Activated B cell treated with CpG ODN at 0.5 μM for 24 hours (primary cell): ENCODE measurements around the gene CPEB4. TPM values are rescaled to one million over a fixed set of nuclear protein-coding genes. Genes with fewer than 3 reads are reported as not detected.
A peak's percentile ranks its signal among the peaks of the same experiment; 100 is the strongest.

Experiments used
- ATAC-seq: fragments of 200-7000 bp; cut with Tn5 transposase; one replicate; pipeline ENCODE4 v1.10.0; 2021; ENCODE audit warnings: low read depth, mild to moderate bottlenecking, moderate library complexity
- CTCF ChIA-PET: fragments of 350-600 bp; sonication (Branson Sonifier 250); formaldehyde crosslinking; loops from one replicate; lab custom pipeline; 2021; ENCODE audit warnings: antibody characterized with exemption; lab: Charles Lee
- POLR2A ChIA-PET: fragments of 350-600 bp; sonication (Branson Sonifier 250); formaldehyde crosslinking; loops from one replicate; lab custom pipeline; 2021; ENCODE audit warnings: antibody characterized with exemption; lab: Charles Lee
- DNase-seq: peaks from one replicate; pipeline ENCODE4 v3.0.0; 2022
- H3K27ac Mint-ChIP-seq: one replicate; pipeline ENCODE4 v1.8.0; 2020; ENCODE audit warnings: mixed read lengths
- H3K27me3 Mint-ChIP-seq: one replicate; pipeline ENCODE4 v1.8.0; 2021; ENCODE audit warnings: mixed read lengths
- H3K36me3 Mint-ChIP-seq: one replicate; pipeline ENCODE4 v1.8.0; 2021; ENCODE audit warnings: low read depth, mixed read lengths
- H3K4me1 Mint-ChIP-seq: one replicate; pipeline ENCODE4 v1.8.0; 2021; ENCODE audit warnings: mixed read lengths
- H3K4me3 Mint-ChIP-seq: one replicate; pipeline ENCODE4 v1.8.0; 2020; ENCODE audit warnings: mild to moderate bottlenecking, mixed read lengths
- H3K9me3 Mint-ChIP-seq: one replicate; pipeline ENCODE4 v1.8.0; 2020; ENCODE audit warnings: mixed read lengths
- intact Hi-C: fragments of 100-400 bp; cut with micrococcal nuclease; formaldehyde crosslinking; loops from one replicate; pipeline ENCODE4 v1.15.1; 2024
- total RNA-seq: library from RNA; stranded (reverse); gene quantifications from 2 replicates; pipeline ENCODE4 v1.2.3, GENCODE V29; 2022
- TF ChIP-seq, protein P1 (sequence below): fragments of 200-600 bp; IDR thresholded peaks from one replicate; pipeline ENCODE4 v1.8.0; 2022; ENCODE audit warnings: antibody characterized with exemption, mild to moderate bottlenecking

CPEB4 gene
- total RNA-seq, 1 donor from 2014 or later, result 30.0 TPM

DNA sequence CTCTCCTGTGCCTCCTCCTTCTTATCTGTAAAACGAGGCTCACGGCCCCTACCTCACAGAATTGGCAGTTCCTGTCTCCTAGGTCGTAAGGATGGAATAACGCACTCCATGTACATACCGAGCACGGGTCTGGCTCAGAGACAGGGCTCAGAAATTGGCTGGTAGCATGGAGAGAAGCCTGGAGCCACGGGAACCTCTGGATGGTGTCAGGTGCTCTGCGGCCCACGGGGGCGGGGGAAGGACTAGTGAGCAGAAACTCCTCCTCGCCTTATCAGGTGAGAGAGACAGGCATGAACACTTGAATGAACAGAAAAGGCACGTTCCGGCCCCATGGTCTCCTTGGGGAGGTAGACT lies 85.4 kb downstream of the CPEB4 start:
- Mint-ChIP-seq H3K4me3 (peak overlapping the region; percentile 78), H3K4me1 (peaks cover 10% of the 10 kb centered on the region), H3K9me3 (no peaks in the 10 kb centered on the region), H3K27me3 (peaks cover 28% of the 10 kb centered on the region), H3K27ac (no peak overlapping the region), H3K36me3 (no peaks in the 10 kb centered on the region)
- POLR2A ChIA-PET, result interaction anchor here (1.0 to 1.6 kb wide), 3 partner anchors 55 to 358 kb away, joined by 4 to 6 read pairs (median 6); partner anchors contain the start of gene BOD1
- CTCF ChIA-PET, result interaction anchor here (0.8 to 5.0 kb wide), 19 partner anchors 8 to 680 kb away, joined by 3 to 85 read pairs (median 6); partner anchors contain the start of genes BOD1 and CPEB4
- peak; percentile 23 for ATAC-seq
- DNase-seq, result no peak
- TF ChIP-seq, protein P1, sequence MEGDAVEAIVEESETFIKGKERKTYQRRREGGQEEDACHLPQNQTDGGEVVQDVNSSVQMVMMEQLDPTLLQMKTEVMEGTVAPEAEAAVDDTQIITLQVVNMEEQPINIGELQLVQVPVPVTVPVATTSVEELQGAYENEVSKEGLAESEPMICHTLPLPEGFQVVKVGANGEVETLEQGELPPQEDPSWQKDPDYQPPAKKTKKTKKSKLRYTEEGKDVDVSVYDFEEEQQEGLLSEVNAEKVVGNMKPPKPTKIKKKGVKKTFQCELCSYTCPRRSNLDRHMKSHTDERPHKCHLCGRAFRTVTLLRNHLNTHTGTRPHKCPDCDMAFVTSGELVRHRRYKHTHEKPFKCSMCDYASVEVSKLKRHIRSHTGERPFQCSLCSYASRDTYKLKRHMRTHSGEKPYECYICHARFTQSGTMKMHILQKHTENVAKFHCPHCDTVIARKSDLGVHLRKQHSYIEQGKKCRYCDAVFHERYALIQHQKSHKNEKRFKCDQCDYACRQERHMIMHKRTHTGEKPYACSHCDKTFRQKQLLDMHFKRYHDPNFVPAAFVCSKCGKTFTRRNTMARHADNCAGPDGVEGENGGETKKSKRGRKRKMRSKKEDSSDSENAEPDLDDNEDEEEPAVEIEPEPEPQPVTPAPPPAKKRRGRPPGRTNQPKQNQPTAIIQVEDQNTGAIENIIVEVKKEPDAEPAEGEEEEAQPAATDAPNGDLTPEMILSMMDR, result no peak
- intact Hi-C loops, result loop anchor here (1.0 to 5.0 kb wide), 8 partner anchors 48 to 679 kb away; partner anchors contain the start of gene CPEB4

DNA sequence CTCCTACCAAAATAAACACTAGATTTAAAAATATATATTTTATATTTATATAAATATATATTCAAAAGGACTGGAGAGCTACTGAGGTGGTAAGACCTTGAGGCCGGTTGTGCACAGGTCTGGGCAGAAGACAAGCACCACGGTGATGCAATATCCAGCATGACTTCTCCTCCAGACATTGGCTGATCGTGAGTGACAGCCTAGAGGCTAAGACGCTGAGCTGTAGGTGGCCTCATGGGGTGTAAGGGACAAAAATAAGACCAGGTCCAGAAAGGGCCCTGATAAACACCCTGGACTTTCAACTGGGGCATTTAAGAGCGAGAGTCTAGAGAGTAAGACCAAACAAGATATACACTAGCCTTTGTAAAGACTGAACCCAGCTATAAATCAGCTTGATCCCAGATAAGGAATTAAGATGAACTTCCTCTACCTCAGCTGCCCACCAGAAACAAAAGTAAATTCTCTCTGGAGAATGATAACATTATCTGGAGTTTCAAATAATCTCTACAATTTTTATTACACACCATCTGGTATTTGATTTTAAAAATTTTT lies 86.6 kb downstream of the CPEB4 start:
- TF ChIP-seq, protein P1, result no peak
- Mint-ChIP-seq H3K27ac (no peak overlapping the region), H3K4me3 (no peak overlapping the region), H3K9me3 (no peaks in the 10 kb centered on the region), H3K27me3 (peaks cover 31% of the 10 kb centered on the region), H3K36me3 (no peaks in the 10 kb centered on the region), H3K4me1 (peaks cover 10% of the 10 kb centered on the region)
- intact Hi-C loops, result loop anchor here (5.0 kb wide), 1 partner anchor 338 kb away; no protein-coding TSS in a partner anchor
- CTCF ChIA-PET, result interaction anchor here (0.8 to 5.0 kb wide), 7 partner anchors 49 to 680 kb away, joined by 3 to 85 read pairs (median 6); partner anchors contain the start of gene BOD1
- DNase-seq, result no peak
- ATAC-seq, result no peak
- POLR2A ChIA-PET, result interaction anchor here (1.3 kb wide), 1 partner anchor 359 kb away, joined by 4 read pairs; no protein-coding TSS in a partner anchor

DNA sequence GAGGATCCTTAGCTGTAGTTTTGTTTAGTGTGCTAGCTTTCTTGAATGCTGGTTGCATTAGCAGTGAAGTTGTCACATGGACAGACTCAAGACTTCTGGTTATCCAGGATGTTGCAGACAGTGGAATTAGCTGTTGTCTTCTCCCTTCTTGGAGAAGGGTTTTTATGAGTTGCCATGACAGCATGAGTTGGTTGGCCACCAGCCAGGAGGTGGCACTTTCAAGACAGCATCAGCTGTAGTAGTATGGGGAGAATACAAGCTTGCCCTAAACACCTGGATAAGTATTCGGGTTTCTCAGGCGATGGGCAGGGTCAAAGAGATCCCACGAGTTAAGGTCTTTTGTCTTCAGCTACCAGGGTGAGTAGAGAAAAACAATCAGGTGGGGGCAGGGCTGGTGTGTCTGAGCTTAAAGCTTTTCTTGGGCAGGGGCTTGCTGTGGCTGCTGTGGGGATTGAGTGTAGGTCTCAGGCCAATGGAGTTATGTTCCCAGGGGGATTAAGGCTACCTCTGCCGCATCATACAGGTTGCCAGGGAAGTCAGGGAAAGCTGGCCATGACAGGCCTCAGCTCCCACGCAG lies 93.1 kb downstream of the CPEB4 start:
- H3K27ac Mint-ChIP-seq, result no peak overlapping the region
- ChIA-PET CTCF (interaction anchor here (1.5 kb wide), 1 partner anchor 8 kb away, joined by 8 read pairs; no protein-coding TSS in a partner anchor), POLR2A (no interaction called here)
- no peaks in the 10 kb centered on the region for H3K4me1 Mint-ChIP-seq
- H3K4me3 Mint-ChIP-seq, result no peak overlapping the region
- intact Hi-C loops, result no loop called here
- ATAC-seq (no peak), DNase-seq (no peak)
- TF ChIP-seq, protein P1, result no peak
- peaks cover 7% of the 10 kb centered on the region for H3K9me3 Mint-ChIP-seq
- no peaks in the 10 kb centered on the region for H3K36me3 Mint-ChIP-seq
- H3K27me3 Mint-ChIP-seq, result peaks cover 41% of the 10 kb centered on the region

DNA sequence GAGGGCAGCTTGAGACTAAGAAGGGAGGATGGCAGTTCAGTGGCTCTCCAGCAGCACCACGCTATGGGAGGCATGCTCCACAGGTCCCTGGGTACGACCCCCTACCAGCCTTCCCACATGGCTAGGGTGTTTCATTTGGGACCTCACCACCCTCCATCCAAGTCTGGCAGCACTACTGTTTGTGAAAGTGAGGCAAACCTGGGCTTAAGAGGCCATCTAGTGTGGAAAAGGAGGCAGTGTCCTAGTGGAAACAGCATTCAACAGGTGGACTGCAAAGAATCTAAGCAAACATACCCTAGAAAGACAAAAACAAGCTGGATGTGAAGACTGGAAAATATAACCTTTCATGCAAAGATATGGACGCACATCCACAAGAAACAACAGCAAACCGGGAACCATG lies 96.1 kb downstream of the CPEB4 start:
- Mint-ChIP-seq H3K27ac (no peak overlapping the region), H3K4me1 (no peaks in the 10 kb centered on the region), H3K4me3 (no peak overlapping the region), H3K36me3 (no peaks in the 10 kb centered on the region), H3K9me3 (peaks cover 7% of the 10 kb centered on the region), H3K27me3 (peaks cover 26% of the 10 kb centered on the region)
- TF ChIP-seq, protein P1, result no peak
- DNase-seq (no peak), ATAC-seq (no peak)
- CTCF ChIA-PET, result interaction anchor here (1.2 kb wide), 1 partner anchor 368 kb away, joined by 3 read pairs; no protein-coding TSS in a partner anchor
- POLR2A ChIA-PET, result no interaction called here
- intact Hi-C loops, result no loop called here
